Panc1 (cell line): ENCODE measurements around the gene BOK. TPM values are rescaled to one million over a fixed set of nuclear protein-coding genes. Genes with fewer than 3 reads are reported as not detected.

ENCODE experiments used
- ATAC-seq: fragments of 200-7000 bp; cut with Tn5 transposase; 2 replicates; pipeline ENCODE4 v1.9.1; 2020; ENCODE audit warnings: mild to moderate bottlenecking, moderate library complexity
- BruUV-seq: library from RNA; stranded (reverse); fragments of 400-500 nt; replicated peaks from 2 replicates; lab custom pipeline; 2021; lab: Mats Ljungman, UMichigan
- CTCF ChIA-PET: fragments of 300-600 bp; sonication (Branson Sonifier 250); formaldehyde crosslinking; loops from one replicate; lab custom pipeline; 2022; ENCODE audit warnings: antibody characterized with exemption; lab: Charles Lee
- POLR2A ChIA-PET: fragments of 300-600 bp; sonication (Branson Sonifier 250); formaldehyde crosslinking; loops from one replicate; lab custom pipeline; 2022; ENCODE audit warnings: antibody characterized with exemption; lab: Charles Lee
- DNase-seq: peaks from one replicate; pipeline ENCODE4 v3.0.0-alpha.2; 2010; ENCODE audit warnings: low read depth, low spot score
- H3K27ac ChIP-seq: 2 replicates; pipeline ENCODE4 v1.5.1; 2011; ENCODE audit warnings: mild to moderate bottlenecking, low read length, inconsistent platforms
- H3K27me3 ChIP-seq: fragments of 200-500 bp; sonication (Bioruptor generic); 2 replicates; pipeline ENCODE4 v1.6.0; 2014; ENCODE audit warnings: low read length, inconsistent platforms; ENCODE audit not compliant: control insufficient read depth, insufficient read depth
- H3K36me3 ChIP-seq: fragments of 200-500 bp; sonication (Bioruptor generic); 2 replicates; pipeline ENCODE4 v1.5.1; 2014; ENCODE audit warnings: inconsistent platforms, mild to moderate bottlenecking, low read length, moderate library complexity; ENCODE audit not compliant: control insufficient read depth, insufficient read depth
- H3K4me1 ChIP-seq: 2 replicates; pipeline ENCODE4 v1.5.1; 2011; ENCODE audit warnings: inconsistent platforms, mild to moderate bottlenecking, low read length, moderate library complexity; ENCODE audit not compliant: control insufficient read depth, insufficient read depth
- H3K4me3 ChIP-seq, 2 experiments: 2 replicates each; pipeline ENCODE4 v1.5.1; 2011 to 2012; ENCODE audit warnings: low read depth in 2 of 2, low read length in 2 of 2, mild to moderate bottlenecking in 2 of 2, inconsistent platforms in 1 of 2, moderate library complexity in 1 of 2
- H3K9me3 ChIP-seq: fragments of 200-500 bp; sonication (Bioruptor generic); 2 replicates; pipeline ENCODE4 v1.5.1; 2014; ENCODE audit warnings: low read depth, mild to moderate bottlenecking, inconsistent platforms, low read length, moderate library complexity; ENCODE audit not compliant: control insufficient read depth, insufficient read depth
- POLR2AphosphoS5 ChIP-seq: IDR thresholded peaks from 2 replicates; pipeline ENCODE4 v1.6.1; 2012; ENCODE audit warnings: mild to moderate bottlenecking, low read depth, low read length, moderate library complexity
- in situ Hi-C: cut with HindIII; loops from 2 replicates; pipeline ENCODE4 v1.10.0; 2016; ENCODE audit warnings: low sequenced_read_pairs, low pct_unique_long_range_greater_than_20kb
- intact Hi-C: fragments of 100-400 bp; cut with micrococcal nuclease; formaldehyde crosslinking; loops from one replicate; pipeline ENCODE4 v1.10.0; 2022; ENCODE audit not compliant: unreplicated experiment
- total RNA-seq: library from RNA; stranded (reverse); gene quantifications from one replicate; pipeline ENCODE4 v1.2.1, GENCODE V29; 2021; ENCODE audit not compliant: unreplicated experiment
- TF ChIP-seq, protein P1 (sequence below): fragments of 450-650 bp; IDR thresholded peaks from 2 replicates; pipeline ENCODE4 v1.5.1; 2017; ENCODE audit warnings: mild to moderate bottlenecking
- TF ChIP-seq, protein P2 (sequence below), 2 experiments: IDR thresholded peaks; 2 replicates each; pipeline ENCODE4 v1.6.1; 2011 to 2012; ENCODE audit warnings: low read depth in 2 of 2, control low read depth in 1 of 2, low read length in 1 of 2, mild to moderate bottlenecking in 1 of 2, moderate library complexity in 1 of 2; ENCODE audit not compliant: insufficient read depth in 1 of 2

BOK gene
- total RNA-seq, 1 experiment from 2014 or later: 39.1 TPM

DNA sequence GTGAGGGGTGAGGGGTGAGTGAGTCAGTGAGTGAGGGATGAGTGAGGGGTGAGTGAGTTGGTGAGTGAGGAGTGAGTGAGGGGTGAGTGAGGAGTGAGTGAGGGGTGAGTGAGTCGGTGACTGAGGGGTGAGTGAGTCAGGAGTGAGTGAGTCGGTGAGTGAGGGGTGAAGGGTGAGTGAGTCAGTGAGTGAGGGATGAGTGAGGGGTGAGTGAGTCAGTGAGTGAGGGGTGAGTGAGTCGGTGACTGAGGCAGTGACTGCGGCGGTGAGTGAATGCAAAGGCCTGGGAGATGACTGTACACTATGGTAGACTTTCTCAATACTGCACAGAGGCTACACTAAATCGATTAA lies 61.8 kb downstream of the BOK start:
- intact Hi-C loops (no loop called here), in situ Hi-C loops (no loop called here)
- ChIA-PET CTCF (no interaction called here), POLR2A (no interaction called here)
- TF ChIP-seq POLR2AphosphoS5: no peak
- TF ChIP-seq, protein P1, sequence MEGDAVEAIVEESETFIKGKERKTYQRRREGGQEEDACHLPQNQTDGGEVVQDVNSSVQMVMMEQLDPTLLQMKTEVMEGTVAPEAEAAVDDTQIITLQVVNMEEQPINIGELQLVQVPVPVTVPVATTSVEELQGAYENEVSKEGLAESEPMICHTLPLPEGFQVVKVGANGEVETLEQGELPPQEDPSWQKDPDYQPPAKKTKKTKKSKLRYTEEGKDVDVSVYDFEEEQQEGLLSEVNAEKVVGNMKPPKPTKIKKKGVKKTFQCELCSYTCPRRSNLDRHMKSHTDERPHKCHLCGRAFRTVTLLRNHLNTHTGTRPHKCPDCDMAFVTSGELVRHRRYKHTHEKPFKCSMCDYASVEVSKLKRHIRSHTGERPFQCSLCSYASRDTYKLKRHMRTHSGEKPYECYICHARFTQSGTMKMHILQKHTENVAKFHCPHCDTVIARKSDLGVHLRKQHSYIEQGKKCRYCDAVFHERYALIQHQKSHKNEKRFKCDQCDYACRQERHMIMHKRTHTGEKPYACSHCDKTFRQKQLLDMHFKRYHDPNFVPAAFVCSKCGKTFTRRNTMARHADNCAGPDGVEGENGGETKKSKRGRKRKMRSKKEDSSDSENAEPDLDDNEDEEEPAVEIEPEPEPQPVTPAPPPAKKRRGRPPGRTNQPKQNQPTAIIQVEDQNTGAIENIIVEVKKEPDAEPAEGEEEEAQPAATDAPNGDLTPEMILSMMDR: no peak
- TF ChIP-seq, protein P2, sequence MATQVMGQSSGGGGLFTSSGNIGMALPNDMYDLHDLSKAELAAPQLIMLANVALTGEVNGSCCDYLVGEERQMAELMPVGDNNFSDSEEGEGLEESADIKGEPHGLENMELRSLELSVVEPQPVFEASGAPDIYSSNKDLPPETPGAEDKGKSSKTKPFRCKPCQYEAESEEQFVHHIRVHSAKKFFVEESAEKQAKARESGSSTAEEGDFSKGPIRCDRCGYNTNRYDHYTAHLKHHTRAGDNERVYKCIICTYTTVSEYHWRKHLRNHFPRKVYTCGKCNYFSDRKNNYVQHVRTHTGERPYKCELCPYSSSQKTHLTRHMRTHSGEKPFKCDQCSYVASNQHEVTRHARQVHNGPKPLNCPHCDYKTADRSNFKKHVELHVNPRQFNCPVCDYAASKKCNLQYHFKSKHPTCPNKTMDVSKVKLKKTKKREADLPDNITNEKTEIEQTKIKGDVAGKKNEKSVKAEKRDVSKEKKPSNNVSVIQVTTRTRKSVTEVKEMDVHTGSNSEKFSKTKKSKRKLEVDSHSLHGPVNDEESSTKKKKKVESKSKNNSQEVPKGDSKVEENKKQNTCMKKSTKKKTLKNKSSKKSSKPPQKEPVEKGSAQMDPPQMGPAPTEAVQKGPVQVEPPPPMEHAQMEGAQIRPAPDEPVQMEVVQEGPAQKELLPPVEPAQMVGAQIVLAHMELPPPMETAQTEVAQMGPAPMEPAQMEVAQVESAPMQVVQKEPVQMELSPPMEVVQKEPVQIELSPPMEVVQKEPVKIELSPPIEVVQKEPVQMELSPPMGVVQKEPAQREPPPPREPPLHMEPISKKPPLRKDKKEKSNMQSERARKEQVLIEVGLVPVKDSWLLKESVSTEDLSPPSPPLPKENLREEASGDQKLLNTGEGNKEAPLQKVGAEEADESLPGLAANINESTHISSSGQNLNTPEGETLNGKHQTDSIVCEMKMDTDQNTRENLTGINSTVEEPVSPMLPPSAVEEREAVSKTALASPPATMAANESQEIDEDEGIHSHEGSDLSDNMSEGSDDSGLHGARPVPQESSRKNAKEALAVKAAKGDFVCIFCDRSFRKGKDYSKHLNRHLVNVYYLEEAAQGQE (IDR thresholded peaks at IDR 0.05; ENCODE audit: insufficient read depth in 1 of 2, low read depth in 2 of 2, low read length in 1 of 2): no peak
- Histone ChIP-seq H3K4me3 (no peak overlapping the region), H3K4me1 (no peaks in the 10 kb centered on the region), H3K27ac (no peak overlapping the region), H3K27me3 (no peaks in the 10 kb centered on the region), H3K36me3 (no peaks in the 10 kb centered on the region), H3K9me3 (no peaks in the 10 kb centered on the region)
- BruUV-seq: no TSS peak
- DNase-seq (no peak), ATAC-seq (0 out of 2 replicates have a peak, but pooled peaks have one; percentile 18)

Other genes with a start within 250 kb of the BOK start
- gene HDLBP, start 243.1 kb upstream of the BOK start, total RNA-seq: 656 TPM
- 303 TPM for gene SEPTIN2, start 242.8 kb upstream of the BOK start, total RNA-seq
- 80.3 TPM for gene FARP2, start 202.5 kb upstream of the BOK start, total RNA-seq
- gene STK25, start 50.2 kb upstream of the BOK start, total RNA-seq: 195 TPM
- gene THAP4, start 78.4 kb downstream of the BOK start, total RNA-seq: 77.9 TPM
- 84.2 TPM for gene ATG4B, start 78.9 kb downstream of the BOK start, total RNA-seq
- gene DTYMK, start 128.1 kb downstream of the BOK start, total RNA-seq: 122 TPM
- 39.8 TPM for gene ING5, start 143.3 kb downstream of the BOK start, total RNA-seq
- 53.0 TPM for gene D2HGDH, start 175.9 kb downstream of the BOK start, total RNA-seq
- gene GAL3ST2, start 218.1 kb downstream of the BOK start, total RNA-seq: 1.6 TPM